ENCODE data around the gene THRB.

THRB gene

GRCh38 chr3:24299806-24300626 lies 194.6 kb downstream of the THRB start:
- DNase-seq: no peak

GRCh38 chr3:24299246-24299805 lies 195.3 kb downstream of the THRB start:
- DNase-seq: no peak

GRCh38 chr3:24296441-24297205 lies 198.0 kb downstream of the THRB start:
- no peak for DNase-seq

- no peak for DNase-seq
Observed at GRCh38 chr3:24294150-24294549, 200.5 kb downstream of the THRB start.

- DNase-seq: no peak
Observed at GRCh38 chr3:24291646-24292045, 203.0 kb downstream of the THRB start.

GRCh38 chr3:24290596-24290995 lies 204.1 kb downstream of the THRB start:
- DNase-seq: no peak

- DNase-seq: no peak
Observed at GRCh38 chr3:24288496-24289236, 206.0 kb downstream of the THRB start.

- no peak for DNase-seq
Observed at GRCh38 chr3:24287755-24288450, 206.7 kb downstream of the THRB start.

GRCh38 chr3:24286405-24286804 lies 208.2 kb downstream of the THRB start:
- no peak for DNase-seq

- DNase-seq: no peak
Observed at GRCh38 chr3:24278543-24278942, 216.1 kb downstream of the THRB start.

GRCh38 chr3:24273491-24273890 lies 221.2 kb downstream of the THRB start:
- no peak for DNase-seq

GRCh38 chr3:24272875-24273274 lies 221.8 kb downstream of the THRB start:
- DNase-seq: no peak

- DNase-seq: no peak
Observed at GRCh38 chr3:24272408-24272807, 222.2 kb downstream of the THRB start.

- DNase-seq: no peak
Observed at GRCh38 chr3:24271228-24271627, 223.4 kb downstream of the THRB start.

GRCh38 chr3:24270744-24271143 lies 223.9 kb downstream of the THRB start:
- no peak for DNase-seq

GRCh38 chr3:24270204-24270691 lies 224.4 kb downstream of the THRB start:
- DNase-seq: no peak

- DNase-seq: no peak
Observed at GRCh38 chr3:24264748-24265158, 229.9 kb downstream of the THRB start.

- DNase-seq: no peak
Observed at GRCh38 chr3:24264011-24264410, 230.6 kb downstream of the THRB start.

- DNase-seq: no peak
Observed at GRCh38 chr3:24263069-24263668, 231.5 kb downstream of the THRB start.

GRCh38 chr3:24261521-24261920 lies 233.1 kb downstream of the THRB start:
- DNase-seq: no peak

- DNase-seq: no peak
Observed at GRCh38 chr3:24259901-24260512, 234.6 kb downstream of the THRB start.

All from NK-92 treated with Interleukin-12 subunit alpha and Interleukin-12 subunit beta, amount 100 ng/mL, for 24 hours (cell line).